Activated naive CD4-positive, alpha-beta T cell treated with anti-CD3 and anti-CD28 coated beads, Interleukin-2, amount 50 U/mL, for 16 hours (primary cell): Measurements from ENCODE around the gene OR14I1.
"Not testable (repeated sequence)": the region's sequence is repeated elsewhere in the genome, so short reads cannot be mapped to it uniquely, and the experiment has no call there.

Experiments used
- DNase-seq: peaks from one replicate; pipeline ENCODE4 v3.0.0-alpha.2; 2020

OR14I1 gene

GRCh38 chr1:248686815-248687214 is 15.8 kb downstream of the OR14I1 start:
- no peak for DNase-seq

GRCh38 chr1:248681651-248682050 is 20.9 kb downstream of the OR14I1 start:
- DNase-seq: no peak

GRCh38 chr1:248670003-248670402 is 32.6 kb downstream of the OR14I1 start:
- DNase-seq: no peak

- DNase-seq: not testable (repeated sequence)
Measured at GRCh38 chr1:248663453-248664328, 38.9 kb downstream of the OR14I1 start.

- not testable (repeated sequence) for DNase-seq
Measured at GRCh38 chr1:248656797-248657196, 45.8 kb downstream of the OR14I1 start.

GRCh38 chr1:248655354-248655753 is 47.2 kb downstream of the OR14I1 start, which contains the start of gene OR2T27:
Gene OR2T27 (minus strand): TSS chr1:248655528. CDS start chr1:248650884, 4,644 bp downstream.
- DNase-seq: not testable (repeated sequence)
